ENCODE data around the gene MDM2.
A peak's percentile ranks its signal among the peaks of the same experiment; 100 is the strongest.
"Not testable (repeated sequence)": the region's sequence is repeated elsewhere in the genome, so short reads cannot be mapped to it uniquely, and the experiment has no call there.

The MDM2 gene

DNA sequence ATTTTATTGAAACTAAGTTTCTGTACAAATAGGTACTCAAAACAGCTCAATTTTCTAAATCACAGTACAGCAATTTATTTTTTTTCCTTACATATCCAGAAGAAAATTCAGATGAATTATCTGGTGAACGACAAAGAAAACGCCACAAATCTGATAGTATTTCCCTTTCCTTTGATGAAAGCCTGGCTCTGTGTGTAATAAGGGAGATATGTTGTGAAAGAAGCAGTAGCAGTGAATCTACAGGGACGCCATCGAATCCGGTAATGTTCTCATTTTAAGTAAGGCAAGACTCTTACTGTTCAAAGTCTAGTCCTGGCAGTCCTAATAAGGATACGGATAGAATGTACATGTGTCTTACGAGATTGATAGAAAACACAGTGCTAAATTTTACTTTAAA, 20.7 kb downstream of the MDM2 start:
- no peak for DNase-seq

DNA sequence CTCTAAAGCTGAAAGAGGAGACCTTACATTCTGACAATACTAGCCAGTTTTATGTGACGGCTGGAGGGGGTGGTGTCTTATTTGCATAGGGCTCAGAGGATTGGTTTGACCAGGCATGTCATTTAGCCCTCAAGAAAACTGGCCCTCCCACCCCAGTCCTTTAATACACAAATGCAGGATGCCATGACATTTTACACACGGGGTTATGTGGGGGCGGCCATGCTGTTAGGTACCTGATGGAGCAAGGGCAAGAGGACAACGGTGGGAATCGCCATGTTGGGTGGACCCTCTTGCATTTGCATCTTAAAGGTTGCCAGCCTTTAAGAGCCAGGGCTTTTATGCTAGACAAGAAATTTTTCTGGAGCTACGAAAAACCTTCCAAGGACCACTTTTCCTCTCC, 23.3 kb downstream of the MDM2 start:
- no peak for DNase-seq

DNA sequence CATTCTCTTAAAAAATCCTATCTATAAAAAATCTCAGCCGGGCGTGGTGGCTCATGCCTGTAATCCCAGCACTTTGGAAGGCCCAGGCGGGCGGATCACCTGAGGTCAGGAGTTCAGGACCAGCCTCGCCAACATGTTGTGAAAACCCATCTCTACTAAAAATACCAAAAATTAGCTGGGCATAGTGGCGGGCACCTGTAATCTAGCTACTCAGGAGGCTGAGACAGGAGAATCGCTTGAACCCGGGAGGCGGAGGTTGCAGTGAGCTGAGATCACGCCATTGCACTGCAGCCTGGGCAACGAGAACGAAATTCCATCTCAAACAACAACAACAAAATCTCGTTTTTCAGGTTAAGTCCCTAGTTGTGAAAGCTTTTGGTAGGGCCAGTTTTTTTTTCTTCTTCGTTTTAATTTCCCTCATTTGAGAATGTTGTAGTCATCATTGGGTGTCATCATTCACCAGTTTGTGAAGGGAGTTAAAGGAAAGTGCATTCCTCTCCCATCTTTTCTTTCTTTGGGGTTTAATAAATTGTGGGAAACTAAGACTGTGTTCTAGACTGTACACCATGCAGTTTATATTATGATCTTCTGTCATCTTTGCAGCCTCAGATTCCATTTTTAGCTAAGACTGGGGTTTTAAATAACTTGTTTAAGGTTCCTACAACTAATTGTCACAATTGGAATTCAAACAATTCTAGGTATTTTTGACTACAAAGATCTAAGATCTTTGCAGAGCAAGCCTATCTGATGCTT, 23.9 kb downstream of the MDM2 start:
- no peak for DNase-seq

DNA sequence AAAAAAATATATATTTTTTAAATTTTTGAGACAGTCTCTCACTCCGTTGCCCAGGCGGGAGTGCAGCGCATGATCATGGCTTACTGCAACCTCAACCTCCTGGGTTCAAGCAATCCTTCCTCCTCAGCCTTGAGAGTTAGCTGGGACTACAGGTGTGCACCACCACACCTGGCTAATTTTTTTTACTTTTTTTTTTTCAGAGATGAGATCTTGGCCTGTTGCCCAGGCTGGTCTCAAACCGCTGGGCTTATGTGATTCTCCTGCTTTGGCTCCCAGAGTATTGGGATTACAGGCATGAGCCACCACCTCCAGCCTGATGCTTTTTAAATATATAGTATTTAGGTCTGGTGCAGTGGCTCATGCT, 24.5 kb downstream of the MDM2 start:
- no peak for DNase-seq

GRCh38 chr12:68833508-68833907, 25.5 kb downstream of the MDM2 start:
- DNase-seq = no peak

GRCh38 chr12:68835333-68835908, 27.4 kb downstream of the MDM2 start:
- DNase-seq = no peak

DNA sequence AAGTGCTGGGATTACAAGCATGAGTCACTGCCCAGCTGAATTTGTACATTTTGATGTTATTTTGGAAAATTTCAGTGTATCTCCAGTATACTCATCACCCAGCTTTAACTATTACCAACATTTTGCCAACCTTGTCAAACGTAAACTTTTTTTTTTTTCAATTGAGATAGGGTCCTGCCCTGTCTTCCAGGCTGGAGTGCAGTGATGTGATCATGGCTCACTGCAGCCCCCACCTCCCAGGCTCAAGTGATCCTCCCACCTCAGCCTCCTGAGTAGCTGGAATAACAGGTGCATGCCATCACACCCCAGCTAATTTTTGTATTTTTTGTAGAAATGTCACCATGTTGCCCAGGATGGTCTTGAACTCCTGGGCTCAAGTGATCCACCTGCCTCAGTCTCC, 29.2 kb downstream of the MDM2 start:
- DNase-seq = no peak

- no peak for DNase-seq
These were observed 30.3 kb downstream of the MDM2 start for GRCh38 chr12:68838046-68838886.

DNA sequence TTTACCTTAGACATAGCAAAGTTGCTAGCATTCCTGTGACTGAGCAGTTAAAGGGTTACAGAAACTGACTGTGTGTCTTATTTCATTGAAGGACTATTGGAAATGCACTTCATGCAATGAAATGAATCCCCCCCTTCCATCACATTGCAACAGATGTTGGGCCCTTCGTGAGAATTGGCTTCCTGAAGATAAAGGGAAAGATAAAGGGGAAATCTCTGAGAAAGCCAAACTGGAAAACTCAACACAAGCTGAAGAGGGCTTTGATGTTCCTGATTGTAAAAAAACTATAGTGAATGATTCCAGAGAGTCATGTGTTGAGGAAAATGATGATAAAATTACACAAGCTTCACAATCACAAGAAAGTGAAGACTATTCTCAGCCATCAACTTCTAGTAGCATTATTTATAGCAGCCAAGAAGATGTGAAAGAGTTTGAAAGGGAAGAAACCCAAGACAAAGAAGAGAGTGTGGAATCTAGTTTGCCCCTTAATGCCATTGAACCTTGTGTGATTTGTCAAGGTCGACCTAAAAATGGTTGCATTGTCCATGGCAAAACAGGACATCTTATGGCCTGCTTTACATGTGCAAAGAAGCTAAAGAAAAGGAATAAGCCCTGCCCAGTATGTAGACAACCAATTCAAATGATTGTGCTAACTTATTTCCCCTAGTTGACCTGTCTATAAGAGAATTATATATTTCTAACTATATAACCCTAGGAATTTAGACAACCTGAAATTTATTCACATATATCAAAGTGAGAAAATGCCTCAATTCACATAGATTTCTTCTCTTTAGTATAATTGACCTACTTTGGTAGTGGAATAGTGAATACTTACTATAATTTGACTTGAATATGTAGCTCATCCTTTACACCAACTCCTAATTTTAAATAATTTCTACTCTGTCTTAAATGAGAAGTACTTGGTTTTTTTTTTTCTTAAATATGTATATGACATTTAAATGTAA, 31.5 kb downstream of the MDM2 start:
- no peak for DNase-seq

- not testable (repeated sequence) for DNase-seq
These were observed 33.2 kb downstream of the MDM2 start for GRCh38 chr12:68841175-68841574.

DNA sequence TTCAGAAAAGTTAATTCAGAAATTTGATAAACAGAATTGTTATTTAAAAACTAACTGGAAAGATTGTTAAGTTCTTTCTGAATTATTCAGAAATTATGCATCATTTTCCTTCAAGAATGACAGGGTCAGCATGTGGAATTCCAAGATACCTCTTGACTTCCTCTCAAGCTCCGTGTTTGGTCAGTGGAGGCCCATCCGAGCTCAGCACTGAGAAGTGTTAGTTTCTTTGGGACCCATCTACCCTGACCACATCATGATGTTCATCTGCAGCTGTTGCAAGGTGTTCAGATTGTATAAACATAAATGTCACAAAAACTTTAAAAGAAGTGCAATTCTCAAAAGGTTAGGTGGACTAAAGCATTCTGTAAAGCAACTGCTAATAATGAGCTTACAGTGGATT, 33.7 kb downstream of the MDM2 start:
- no peak for DNase-seq

DNA sequence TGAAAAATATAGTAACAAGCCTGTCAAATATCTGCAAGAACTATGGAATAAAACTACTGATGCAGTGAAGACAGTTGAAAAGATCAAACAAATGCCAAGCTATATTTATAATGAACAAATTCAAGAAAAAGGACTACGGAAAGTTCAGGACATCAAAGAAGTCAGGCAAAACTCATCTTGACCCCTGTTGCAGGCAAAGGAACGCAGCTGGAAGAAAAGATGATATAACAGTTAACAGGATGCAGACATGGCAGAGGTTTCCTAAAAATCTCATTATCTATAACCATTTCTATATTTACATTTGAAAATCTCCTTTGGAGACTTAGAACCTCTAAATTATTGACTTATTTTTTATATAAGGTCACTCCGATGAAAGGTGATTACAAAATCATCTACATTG, 34.1 kb downstream of the MDM2 start:
- DNase-seq = no peak

DNA sequence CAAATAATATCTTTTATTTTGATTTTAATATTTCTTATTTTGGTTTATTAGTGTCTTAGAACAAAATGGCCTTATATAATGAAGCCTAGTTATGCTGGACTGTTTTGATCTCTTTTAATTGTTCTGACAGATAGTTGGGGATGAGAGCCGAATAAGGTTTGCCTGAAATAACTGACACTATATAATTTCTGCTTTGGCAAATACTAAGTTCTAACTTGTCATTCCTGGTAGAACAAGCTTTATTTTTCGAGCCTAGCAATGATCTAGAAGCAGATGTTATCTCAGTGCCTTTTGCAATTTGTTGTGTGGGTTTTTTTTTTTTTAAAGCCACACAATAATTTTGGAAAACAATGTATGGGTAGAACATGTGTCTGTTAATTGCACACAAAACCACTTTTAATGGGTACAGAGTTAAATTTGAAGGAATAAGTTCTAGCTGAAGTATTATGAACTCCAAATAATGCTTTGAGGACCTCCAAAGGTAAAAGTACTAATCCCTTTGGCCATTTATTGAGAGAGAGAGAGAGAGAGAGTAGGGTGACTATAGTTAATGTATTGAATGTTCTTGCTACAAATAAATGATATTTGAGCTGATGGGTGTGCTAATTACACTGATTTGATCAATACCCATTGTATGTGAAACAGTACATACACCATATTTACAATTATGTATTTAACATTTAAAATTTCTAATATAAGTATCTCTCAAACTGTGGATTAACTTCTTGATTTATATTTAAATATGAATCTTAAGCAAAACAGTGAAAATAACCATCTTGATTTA, 35.0 kb downstream of the MDM2 start:
- no peak for DNase-seq

GRCh38 chr12:68844318-68844745, 36.4 kb downstream of the MDM2 start:
- DNase-seq = no peak

- DNase-seq = peak; percentile 11
These were observed 37.1 kb downstream of the MDM2 start for GRCh38 chr12:68844788-68845695.

DNA sequence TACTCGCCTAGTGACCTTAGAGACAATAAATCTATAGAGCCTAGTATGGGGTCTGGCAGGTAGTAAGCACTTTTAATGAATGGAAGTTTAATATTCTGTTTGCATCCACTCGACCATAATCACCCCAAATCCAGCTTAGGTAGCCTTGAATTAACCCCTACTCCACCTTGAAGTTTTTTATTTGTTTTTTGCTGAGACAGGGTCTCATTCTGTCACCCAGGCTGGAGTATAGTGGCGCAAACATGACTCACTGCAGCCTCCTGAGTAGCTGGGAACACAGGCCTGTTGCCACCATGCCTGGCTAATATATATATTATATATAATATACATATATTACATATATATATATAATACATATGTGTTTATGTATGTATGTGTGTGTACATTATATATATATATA, 38.8 kb downstream of the MDM2 start:
- no peak for DNase-seq

DNA sequence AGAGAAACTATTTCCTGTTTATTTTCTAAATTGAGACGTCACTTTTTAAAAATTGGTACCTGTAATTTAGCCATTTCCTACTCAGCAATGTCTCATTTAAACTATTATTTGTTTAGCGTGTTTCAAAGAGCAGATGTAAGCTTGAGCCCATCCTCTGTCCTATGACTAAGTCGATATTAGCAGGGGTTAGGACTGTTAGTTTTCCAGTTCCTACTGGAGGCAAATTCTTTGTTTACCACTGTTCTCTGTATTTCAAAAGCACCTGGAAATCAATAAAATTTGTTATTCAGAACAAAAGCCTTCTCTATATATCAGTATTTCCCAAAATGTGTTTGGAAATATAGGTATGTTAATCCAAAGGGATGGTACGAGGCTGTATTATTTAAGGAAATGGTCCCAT, 42.4 kb downstream of the MDM2 start:
- no peak for DNase-seq

DNA sequence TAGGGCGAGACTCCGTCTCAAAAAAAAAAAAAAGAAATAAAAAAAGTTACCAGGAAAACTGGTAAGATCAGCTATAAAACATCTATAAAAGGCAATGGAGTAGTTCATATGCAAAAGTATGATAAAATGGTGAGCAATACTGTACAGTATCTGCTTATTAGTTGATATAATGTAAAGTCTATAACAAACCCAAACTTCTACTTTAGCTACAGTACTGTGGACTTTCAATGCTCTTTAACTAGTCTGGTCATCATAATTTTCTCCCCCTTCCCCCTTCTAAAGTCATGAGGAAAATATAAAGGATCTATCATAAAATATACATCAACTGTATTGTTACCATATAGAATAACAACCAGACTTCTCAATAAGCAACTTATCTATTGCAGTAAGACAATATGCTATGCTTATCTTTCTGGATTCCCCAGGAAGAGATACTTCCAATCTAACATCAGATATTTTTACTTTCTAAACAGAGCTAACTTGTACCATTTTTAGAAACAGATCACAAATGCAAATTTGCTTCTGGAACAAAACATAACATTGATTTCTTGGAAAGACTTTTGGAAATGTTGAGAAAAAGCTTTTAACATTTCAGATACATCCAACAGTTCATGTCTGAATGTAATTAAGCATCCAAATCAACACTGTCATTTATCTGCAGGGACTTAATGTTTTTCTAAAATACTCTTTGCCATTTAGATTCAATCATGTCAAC, 43.8 kb downstream of the MDM2 start:
- DNase-seq = no peak

DNA sequence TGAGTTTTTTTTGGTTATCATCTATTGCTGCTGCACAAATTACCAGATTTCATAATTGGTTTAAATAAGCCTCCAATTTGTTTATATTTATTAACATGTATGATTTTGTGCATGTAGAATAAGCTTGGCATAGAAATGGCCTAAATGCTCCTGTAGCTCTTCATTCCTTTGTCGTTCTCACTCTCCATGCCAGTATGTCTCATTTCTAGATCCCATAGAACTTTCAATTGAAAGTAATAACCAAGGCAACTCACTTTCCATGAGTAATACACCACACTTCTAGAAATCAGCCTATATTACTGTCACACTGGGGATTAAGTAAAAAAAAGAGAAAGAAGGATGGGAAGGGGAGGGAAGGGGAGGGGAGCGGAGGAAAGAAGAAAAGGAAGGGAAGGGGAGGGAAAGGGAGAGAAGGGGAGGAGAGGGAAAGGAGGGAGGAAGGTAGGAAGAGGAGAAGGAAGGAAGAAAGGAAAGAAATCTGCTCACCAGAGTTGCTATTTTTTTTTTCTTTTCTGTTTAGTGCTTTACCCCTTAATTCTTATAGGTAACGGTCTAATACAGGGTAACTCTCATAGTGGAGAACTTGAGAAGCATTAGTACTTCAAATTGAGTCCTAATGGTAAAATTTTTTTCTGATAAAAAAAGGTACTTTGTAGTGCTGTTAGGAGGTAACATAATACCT, 45.6 kb downstream of the MDM2 start:
- no peak for DNase-seq

DNA sequence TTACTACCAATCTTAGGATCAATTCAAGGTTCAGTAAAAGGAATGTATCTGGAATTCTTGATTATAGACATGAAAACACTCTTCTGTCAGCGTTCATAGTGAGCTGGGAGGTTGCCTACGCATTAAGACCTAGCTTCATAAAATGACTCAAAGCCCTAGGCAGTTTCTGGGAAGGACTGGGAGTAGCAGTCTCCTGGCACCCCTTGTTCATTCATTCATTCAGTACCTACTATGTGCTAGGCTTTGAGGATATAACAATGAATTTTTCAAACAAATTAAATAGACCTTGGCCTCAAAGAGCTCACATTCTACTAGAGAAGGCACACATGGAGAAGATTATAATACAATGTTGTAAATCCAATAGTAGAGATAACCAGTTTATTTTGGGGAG, 46.1 kb downstream of the MDM2 start:
- no peak for DNase-seq
